M059J (cell line): ENCODE measurements around the gene SLC25A21. TPM values are rescaled to one million over a fixed set of nuclear protein-coding genes. Genes with fewer than 3 reads are reported as not detected.

Source experiments
- DNase-seq: peaks from one replicate; pipeline ENCODE4 v3.0.0-alpha.2; 2012; ENCODE audit warnings: low read depth
- total RNA-seq: library from RNA; depleted of rRNA; stranded (reverse); fragments of >200 nt; shearing (Covaris generic); gene quantifications from 2 replicates; pipeline ENCODE4 v1.2.3, GENCODE V29; 2014

SLC25A21 gene
- total RNA-seq, 1 experiment from 2014 or later = 2.4 TPM

DNA sequence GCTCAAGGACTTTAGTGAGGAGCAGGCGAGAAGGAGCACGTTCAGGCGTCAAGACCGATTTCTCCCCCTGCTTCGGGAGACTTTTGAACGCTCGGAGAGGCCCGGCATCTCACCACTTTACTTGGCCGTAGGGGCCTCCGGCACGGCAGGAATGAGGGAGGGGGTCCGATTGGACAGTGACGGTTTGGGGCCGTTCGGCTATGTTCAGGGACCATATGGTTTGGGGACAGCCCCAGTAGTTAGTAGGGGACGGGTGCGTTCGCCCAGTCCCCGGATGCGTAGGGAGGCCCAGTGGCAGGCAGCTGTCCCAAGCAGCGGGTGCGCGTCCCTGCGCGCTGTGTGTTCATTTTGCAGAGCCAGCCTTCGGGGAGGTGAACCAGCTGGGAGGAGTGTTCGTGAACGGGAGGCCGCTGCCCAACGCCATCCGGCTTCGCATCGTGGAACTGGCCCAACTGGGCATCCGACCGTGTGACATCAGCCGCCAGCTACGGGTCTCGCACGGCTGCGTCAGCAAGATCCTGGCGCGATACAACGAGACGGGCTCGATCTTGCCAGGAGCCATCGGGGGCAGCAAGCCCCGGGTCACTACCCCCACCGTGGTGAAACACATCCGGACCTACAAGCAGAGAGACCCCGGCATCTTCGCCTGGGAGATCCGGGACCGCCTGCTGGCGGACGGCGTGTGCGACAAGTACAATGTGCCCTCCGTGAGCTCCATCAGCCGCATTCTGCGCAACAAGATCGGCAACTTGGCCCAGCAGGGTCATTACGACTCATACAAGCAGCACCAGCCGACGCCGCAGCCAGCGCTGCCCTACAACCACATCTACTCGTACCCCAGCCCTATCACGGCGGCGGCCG, 509.6 kb downstream of the SLC25A21 start:
- DNase-seq = peak; percentile 43

GRCh38 chr14:36662258-36662542, 510.2 kb downstream of the SLC25A21 start:
- DNase-seq = no peak

GRCh38 chr14:36661506-36662257, 510.7 kb downstream of the SLC25A21 start, which contains the start of gene PAX9:
TSS of gene PAX9 (plus strand) at chr14:36661860. CDS start at chr14:36662090, 230 bp downstream.
- peak; percentile 73 for DNase-seq

DNA sequence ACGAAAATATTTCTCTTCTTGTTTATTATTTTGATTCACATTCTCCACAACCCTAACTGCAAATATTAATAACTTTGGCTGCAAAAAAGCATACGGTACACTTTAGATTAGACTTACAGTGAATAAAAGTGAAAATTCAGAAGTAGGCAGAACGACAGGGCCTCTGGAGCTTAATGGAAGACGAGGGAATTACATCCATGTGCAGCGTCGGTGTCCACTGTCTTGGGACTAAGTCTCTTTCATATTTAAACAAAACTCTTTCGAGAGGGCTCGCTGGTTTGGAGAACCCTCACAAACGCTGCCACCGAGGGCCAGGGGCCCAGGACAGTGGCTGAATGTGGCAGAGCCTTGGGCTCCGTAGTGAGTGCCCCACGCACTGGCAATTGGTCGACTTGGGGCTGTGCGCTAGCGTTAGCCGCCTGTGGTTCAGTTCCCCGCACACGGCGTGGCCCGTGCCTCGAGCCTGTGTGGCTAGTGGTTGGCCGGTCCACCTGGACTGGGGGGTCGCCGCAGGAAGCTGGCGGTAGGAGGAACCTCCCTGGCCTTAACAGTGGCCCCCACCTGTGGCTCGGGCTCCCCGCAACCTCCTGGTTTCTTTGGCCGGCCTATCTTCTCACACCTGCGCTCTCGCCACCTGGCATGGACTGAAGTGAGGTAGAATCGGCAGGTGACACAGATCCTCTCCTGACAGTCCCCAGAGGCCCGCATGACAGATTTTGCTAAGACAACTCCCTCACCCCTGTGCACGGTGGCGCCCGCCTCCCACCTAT, 511.5 kb downstream of the SLC25A21 start:
- no peak for DNase-seq

DNA sequence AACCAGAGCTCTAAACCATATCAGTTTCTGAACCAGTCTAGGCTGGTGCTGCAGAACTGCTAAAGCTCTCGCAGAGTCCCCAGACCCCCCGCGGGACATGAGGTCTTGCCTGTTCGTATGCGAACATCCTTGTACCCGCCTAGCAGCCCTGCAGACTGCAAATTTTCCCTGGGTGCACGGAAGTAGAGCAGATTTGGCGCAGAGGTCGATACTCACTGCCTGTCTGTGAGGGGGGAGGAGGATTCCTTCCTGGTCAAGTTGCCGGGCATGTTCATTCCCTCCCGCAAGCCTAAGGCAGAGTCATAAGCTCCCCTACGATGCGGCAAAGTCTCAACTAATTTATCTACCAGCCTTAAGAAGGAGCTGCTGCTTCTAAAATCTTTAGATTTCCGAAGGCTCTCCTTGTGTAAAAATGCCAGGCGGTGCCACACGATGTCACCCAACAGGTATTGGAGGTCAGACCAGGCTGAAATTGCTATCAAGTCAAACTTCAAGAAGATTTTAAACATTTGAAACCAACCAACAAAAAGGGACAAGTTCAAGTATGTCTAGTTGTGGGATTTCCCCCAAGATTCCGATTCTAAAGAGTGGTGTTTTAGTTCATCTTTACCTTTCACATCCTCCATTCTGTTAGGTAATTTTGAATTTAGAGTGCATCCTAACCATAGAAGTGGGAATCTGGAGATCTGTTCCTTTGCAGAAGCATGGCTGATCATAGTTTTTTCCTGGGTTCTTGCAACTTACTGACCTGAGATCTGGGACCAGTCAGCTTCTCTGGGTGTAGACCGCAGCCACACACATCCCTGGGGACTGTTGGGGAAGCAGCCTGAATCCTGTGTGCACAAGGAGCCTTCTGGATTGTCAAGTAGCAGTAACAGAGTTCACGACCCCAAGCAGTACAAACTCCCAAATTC, 512.3 kb downstream of the SLC25A21 start:
- no peak for DNase-seq

DNA sequence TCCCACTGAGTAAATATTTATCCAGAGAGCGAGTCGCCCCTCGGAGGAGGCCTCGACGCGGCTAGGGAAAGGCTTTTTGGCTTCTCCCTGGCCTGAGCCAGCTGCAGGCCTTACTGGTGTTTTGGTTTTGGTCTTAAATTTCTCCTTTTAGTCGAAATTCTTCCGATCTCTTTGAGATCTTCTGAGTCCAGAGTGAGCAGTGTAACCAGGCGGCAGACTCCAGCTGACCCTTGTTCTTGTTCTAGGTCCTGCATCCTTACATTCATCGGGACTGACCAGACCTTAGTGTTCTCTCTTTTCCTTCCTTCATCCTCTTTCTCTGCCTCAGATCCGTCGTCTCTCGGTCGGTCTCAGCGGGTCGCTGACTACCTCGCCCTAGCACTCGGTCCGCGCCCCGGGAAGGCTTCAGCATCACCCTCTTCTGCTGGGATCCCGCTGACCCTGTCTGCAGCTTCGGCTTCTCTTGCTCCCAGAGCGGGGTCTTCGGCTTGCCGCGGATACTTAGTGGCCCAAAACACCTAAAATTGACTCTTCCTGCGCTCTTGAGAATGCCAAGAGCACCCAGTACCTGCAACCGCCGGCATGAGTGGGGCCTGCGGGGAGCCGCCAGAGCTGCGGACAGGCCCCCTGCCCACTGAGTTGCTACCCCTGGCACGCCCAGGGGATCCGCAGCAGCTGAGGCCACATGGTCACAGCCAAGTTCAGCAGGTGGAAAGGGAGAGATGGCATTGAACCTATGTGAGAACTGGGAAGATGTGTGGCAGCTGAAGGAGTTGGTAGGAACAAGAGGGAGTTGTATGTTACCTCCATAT, 513.2 kb downstream of the SLC25A21 start:
- no peak for DNase-seq

- DNase-seq = no peak
These were observed 514.0 kb downstream of the SLC25A21 start for GRCh38 chr14:36658123-36659009.

DNA sequence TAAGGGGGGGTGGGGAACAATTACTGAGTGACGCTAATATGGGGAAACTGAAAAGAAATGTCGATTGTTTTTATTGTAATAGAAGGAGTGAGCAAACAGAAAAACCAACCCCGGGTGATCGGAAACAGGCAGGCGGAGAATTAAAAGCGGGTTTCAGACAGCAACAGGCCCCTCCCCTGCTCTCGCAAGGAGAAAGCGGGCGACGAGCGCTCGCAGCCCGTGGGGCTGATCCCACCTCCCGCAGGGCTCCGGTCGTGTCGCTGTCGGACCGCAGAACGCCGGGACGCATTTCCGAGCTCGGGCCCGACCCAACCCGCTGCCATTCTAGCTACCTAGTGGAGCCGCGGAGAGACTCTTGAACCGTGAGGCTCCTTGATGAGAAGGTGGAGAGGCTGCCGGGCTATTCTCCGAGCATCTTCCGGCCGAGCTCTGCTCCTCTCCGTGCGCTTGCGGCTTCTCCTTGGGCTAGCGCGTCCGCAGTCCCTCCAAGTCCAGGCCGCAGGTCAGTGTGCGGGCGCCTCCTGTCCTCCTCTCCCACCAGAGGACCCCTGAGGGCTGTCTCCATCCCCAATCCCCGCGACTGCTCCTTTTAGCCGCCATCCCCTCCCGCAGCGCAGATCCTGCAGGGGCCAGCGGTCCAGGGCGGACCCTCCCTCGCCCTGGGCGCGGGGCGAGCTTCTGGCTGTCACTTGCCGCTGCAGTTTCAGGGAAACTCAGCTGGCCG, 514.8 kb downstream of the SLC25A21 start:
- no peak for DNase-seq

DNA sequence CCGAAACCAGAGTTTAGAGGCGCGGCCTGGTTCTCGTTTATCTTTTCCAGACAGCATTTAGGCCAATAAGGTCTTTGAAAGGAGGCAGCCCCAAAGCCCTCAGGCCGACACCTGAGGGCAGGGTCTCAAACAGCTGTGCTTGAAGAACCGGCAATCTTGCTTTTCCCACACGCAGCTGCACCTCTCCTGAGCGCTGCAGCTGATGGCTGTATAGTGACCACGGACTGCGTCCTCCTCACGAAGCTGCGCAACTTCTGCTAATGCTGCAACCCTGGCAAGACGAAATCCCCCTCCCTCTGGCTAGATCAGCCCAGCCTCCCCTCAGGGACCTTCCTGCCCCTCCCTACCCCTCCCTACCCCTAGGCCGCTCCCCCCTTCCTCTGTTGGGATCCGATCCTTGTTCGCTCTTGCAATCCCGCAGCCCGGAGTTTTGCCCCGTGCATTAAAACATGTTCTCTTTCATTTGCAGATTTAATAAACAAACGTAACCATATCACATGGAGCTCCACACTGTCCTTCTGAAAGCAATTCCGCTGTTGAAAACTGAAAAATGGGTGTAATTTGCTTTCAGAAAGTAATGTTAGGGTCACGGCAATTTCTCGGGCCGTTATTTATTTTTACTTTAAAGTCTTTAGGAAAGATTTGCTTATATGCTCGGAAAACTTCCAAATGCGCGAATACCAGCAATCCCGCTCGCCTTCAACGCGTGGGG, 515.6 kb downstream of the SLC25A21 start:
- no peak for DNase-seq

DNA sequence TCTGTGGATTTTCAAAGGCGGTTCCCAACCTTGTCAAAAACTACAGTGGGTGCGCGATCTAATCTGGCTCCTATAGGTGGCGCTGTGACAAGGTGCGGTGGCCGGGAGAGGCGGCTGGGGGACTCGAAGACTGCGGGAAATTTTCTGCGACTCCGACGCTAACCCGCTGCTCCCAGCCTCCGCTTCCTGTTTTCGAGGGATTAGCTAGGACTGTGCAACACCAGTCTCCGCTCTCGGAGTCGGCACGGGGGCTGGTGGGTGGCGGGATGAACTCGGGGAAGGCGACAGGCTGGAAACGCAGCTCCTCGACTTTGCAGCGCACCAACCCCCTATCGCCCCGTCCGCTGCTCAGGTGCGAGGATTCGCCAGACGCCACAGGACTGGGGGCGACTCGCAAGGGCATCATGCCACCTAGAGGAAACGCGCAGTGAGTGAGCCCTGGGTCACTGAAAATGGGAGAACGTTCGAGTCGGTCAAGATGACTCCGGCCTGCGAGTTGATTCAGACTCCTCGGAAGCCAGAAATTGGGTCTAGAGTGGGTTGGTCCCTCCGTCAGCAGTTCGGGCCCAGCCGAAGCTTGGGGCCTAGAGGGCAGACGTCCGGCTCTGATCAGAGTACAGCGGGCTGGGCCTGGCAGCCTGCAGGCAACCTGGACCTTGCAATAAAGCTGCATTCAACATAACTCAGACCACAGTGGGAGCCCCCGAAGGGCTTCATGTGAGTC, 516.3 kb downstream of the SLC25A21 start:
- no peak for DNase-seq

DNA sequence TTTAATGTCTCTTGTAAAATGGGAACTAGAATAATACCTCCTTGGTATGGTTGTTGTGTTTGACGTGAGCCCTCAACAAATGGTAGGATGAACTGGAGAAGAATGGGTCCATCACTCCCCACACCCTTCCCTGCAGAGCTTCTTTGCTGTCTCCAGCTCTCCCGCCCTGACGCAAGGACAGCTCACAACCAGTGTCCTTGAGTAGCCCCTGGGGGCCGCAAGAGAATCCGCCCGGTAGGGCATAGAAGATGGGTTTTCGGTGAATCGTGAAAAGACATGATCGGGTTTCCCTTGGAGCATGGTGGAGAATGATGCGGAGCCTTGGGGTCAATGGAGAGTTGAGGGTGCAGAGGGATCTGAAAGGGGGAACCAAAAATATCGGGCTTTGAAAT, 516.8 kb downstream of the SLC25A21 start:
- no peak for DNase-seq

- DNase-seq = no peak
These were observed 517.5 kb downstream of the SLC25A21 start for GRCh38 chr14:36654794-36655381.

DNA sequence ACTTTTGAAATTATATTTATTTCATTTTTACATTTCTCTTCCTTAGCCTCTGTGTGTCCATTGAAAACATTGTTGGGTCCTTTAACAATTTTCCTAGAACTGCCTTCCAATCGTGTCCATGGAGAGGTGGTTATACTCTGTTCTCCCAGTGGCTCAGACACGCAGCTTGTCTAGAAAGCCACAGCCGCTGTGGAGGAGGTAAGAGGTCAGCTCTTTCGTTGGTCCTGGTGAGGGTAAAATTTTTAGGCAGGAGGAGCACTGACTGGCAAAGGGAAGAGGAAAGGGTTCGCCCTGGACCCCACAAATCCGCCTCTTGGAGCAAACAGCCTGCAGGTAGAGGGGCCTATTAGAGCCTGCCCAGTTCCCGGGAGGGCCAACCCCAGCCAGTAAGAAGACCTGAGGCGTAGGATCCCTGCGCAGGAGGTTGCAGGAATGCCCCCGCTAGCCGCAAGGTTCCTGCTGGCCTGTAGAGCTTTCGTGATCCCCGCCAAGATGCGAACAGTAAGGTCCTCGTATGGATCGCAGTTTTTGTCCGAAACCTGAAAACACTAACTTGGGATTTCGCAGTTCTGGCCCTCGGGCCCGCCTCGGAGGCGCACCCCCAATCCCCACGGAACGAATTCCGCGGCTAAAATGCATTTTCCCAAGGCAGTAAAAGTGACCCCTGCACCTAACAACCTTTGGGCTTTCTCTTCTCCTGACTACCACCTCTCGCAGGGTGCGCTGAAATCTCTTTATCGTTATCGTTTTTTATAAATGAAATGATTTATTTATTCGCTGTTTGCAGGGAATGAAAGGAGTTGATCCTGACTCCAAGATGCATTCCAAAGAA, 518.2 kb downstream of the SLC25A21 start:
- DNase-seq = no peak

DNA sequence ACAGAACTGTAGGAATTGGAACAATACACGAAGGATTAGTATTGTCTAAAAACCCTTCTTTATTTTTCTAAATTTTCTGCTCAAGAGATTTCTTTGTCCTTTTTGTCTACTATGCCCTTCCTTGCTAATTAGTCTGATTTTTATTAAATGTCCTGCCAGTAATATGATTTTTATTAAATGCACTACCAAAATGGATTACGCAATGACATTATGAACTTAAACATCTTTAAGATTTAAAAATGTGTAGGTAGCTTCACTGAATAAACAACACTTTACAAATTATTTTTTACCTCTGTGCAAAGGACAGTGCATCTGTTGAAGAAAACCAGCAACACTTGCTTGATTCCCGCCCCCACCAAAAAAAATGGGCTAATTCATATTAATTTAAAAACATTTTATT, 519.0 kb downstream of the SLC25A21 start:
- DNase-seq = no peak

DNA sequence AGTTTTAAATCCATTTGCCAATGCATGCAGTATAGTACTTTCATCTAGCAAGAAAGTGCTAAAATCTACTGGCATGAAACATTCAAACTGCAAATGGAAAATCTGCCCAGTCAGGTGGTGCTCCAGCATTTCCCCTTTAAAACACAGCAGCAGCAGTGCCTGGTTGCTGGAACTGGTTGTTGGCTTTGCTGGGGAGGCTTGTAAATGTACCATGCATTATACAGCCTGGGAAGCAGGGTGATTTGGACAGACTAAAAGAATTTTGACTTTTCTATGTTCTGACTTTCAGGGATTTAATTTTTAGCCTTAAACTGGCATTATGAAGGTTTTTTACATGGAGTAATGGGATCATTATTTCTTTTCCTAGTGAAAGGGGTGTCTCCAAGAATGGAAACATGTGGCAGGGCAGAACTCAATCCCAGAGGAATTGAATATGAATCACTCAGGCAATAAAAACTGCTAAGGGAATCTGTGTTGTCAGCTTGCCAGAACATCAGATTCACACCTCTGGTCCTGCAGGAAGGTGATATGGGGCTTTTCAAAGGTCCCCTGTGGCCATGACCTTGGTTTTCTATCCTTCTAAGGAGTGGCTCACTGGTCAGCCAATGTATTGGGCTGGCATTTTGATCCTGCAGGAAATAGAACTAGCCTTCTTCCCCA, 519.7 kb downstream of the SLC25A21 start:
- DNase-seq = peak; percentile 35
